K562 (cell line): ENCODE results near the gene VDR. TPM values are rescaled to one million over a fixed set of nuclear protein-coding genes. Genes with fewer than 3 reads are reported as not detected.
A peak's percentile ranks its signal among the peaks of the same experiment; 100 is the strongest.

ENCODE experiments used
- ATAC-seq: fragments of 200-7000 bp; cut with Tn5 transposase; 3 replicates; pipeline ENCODE4 v1.9.1; 2020; ENCODE audit warnings: moderate library complexity
- BruUV-seq: library from RNA; stranded (reverse); fragments of 400-500 nt; replicated peaks from 2 replicates; lab custom pipeline; 2021; lab: Mats Ljungman, UMichigan
- CTCF ChIA-PET: fragments of 300-600 bp; formaldehyde crosslinking; extraction: SDS; loops from one replicate; lab custom pipeline; 2021; ENCODE audit warnings: low intra/inter-chr PET ratio; lab: Yijun Ruan, JAX
- POLR2A ChIA-PET: fragments of 300-600, 350-650 bp; sonication (Branson Sonifier 250); formaldehyde crosslinking; extraction: SDS; loops from one replicate; lab custom pipeline; 2021; ENCODE audit warnings: antibody characterized with exemption, inconsistent platforms; lab: Yijun Ruan, JAX
- DNase-seq, 4 experiments: peaks; one replicate each; pipeline versions ENCODE4 v3.0.0 to v3.0.0-alpha.2; 2011 to 2018; ENCODE audit warnings: low spot score in 3 of 4, mixed read lengths in 3 of 4; ENCODE audit errors: extremely low read depth in 1 of 4
- FAIRE-seq: peaks from 2 replicates; lab custom pipeline; 2011; peaks lifted over from hg19 to GRCh38; lab: Jason Lieb, UNC
- H2AFZ ChIP-seq: 2 replicates; pipeline ENCODE4 v1.6.0; 2011; ENCODE audit warnings: low read depth, low read length, control low read depth, inconsistent platforms
- H3K27ac ChIP-seq: fragments of 200-600 bp; 3 replicates; pipeline ENCODE4 v1.8.0; 2011; ENCODE audit warnings: low read depth, mild to moderate bottlenecking, control low read depth, inconsistent platforms, low read length, moderate library complexity, mixed read lengths; ENCODE audit errors: extremely low read depth
- H3K27me3 ChIP-seq, 2 experiments: fragments of 300-600 bp in 1 of 2; 2 replicates in 1 of 2; 3 replicates in 1 of 2; pipeline versions ENCODE4 v1.6.0 to v1.8.0; 2011; ENCODE audit warnings: inconsistent platforms in 2 of 2, low read length in 2 of 2, mild to moderate bottlenecking in 1 of 2, mixed read lengths in 1 of 2, moderate library complexity in 1 of 2; ENCODE audit not compliant: control insufficient read depth in 2 of 2, insufficient read depth in 2 of 2
- H3K36me3 ChIP-seq: fragments of 300-600 bp; 3 replicates; pipeline ENCODE4 v1.8.0; 2011; ENCODE audit warnings: mild to moderate bottlenecking, low read length, inconsistent platforms; ENCODE audit not compliant: control insufficient read depth, insufficient read depth
- H3K4me1 ChIP-seq, 2 experiments: fragments of 200-600 bp in 1 of 2; replicated peaks in 1 of 2; 2 replicates in 1 of 2; 3 replicates in 1 of 2; pipeline versions ENCODE4 v1.5.1 to v1.8.0; 2011; ENCODE audit warnings: inconsistent platforms in 2 of 2, low read length in 2 of 2, mild to moderate bottlenecking in 1 of 2, mixed read lengths in 1 of 2, moderate library complexity in 1 of 2; ENCODE audit not compliant: control insufficient read depth in 2 of 2, insufficient read depth in 2 of 2
- H3K4me2 ChIP-seq: 2 replicates; pipeline ENCODE4 v1.6.1; 2011; ENCODE audit warnings: low read length, control low read depth, inconsistent platforms, mixed read lengths; ENCODE audit not compliant: insufficient read depth
- H3K4me3 ChIP-seq: fragments of 200-600 bp; sonication (generic), shearing (Covaris generic); 2 replicates; pipeline ENCODE4 v1.5.1; 2016; ENCODE audit warnings: control low read depth, inconsistent platforms
- H3K79me2 ChIP-seq: fragments of 200-600 bp; 3 replicates; pipeline ENCODE4 v1.8.0; 2011; ENCODE audit warnings: low read length, inconsistent platforms; ENCODE audit not compliant: control insufficient read depth, insufficient read depth
- H3K9ac ChIP-seq, 2 experiments: 2 replicates each; pipeline versions ENCODE4 v1.6.0 to v1.6.1; 2011; ENCODE audit warnings: low read depth in 2 of 2, low read length in 2 of 2, control low read depth in 1 of 2, inconsistent platforms in 1 of 2, mild to moderate bottlenecking in 1 of 2, mixed read lengths in 1 of 2; ENCODE audit not compliant: insufficient read depth in 1 of 2
- H3K9me1 ChIP-seq: one replicate; pipeline ENCODE4 v1.6.0; 2011; ENCODE audit warnings: inconsistent platforms, mild to moderate bottlenecking, low read length, moderate library complexity; ENCODE audit not compliant: control insufficient read depth, insufficient read depth
- H3K9me3 ChIP-seq: replicated peaks from 2 replicates; pipeline ENCODE4 v1.5.1; 2011; ENCODE audit warnings: low read depth, low read length, inconsistent platforms; ENCODE audit not compliant: control insufficient read depth, insufficient read depth
- H4K20me1 ChIP-seq: replicated peaks from 2 replicates; pipeline ENCODE4 v1.6.1; 2011; ENCODE audit warnings: low read length, inconsistent platforms, mixed read lengths; ENCODE audit not compliant: control insufficient read depth, insufficient read depth
- ARID1B ChIP-seq: fragments of 450-650 bp; IDR thresholded peaks from 2 replicates; pipeline ENCODE4 v1.6.1; 2016; ENCODE audit warnings: antibody characterized with exemption, mild to moderate bottlenecking, inconsistent platforms
- BDP1 ChIP-seq: IDR thresholded peaks from 3 replicates; pipeline ENCODE4 v1.6.1; 2011; ENCODE audit not compliant: insufficient read length, insufficient read depth
- CREM ChIP-seq: IDR thresholded peaks from 2 replicates; pipeline ENCODE4 v1.6.1; 2014; ENCODE audit warnings: antibody characterized with exemption, low read depth
- CXXC5 ChIP-seq: fragments of 250-450 bp; sonication (Bioruptor Pico); IDR thresholded peaks from 2 replicates; pipeline ENCODE4 v1.8.0; 2022; ENCODE audit warnings: inconsistent platforms, mild to moderate bottlenecking, moderate library complexity
- DPF2 ChIP-seq: fragments of 450-650 bp; IDR thresholded peaks from 2 replicates; pipeline ENCODE4 v1.6.1; 2016
- FOSL1 ChIP-seq: fragments of 200-800 bp; sonication (Bioruptor generic); conservative IDR thresholded peaks from 2 replicates; pipeline ENCODE4 v1.6.1; 2016; ENCODE audit warnings: missing genetic modification characterization, missing compliant biosample characterization
- GATAD2A ChIP-seq: fragments of 450-650 bp; IDR thresholded peaks from 2 replicates; pipeline ENCODE4 v1.6.1; 2017
- JUND ChIP-seq, 2 experiments: IDR thresholded peaks; 2 replicates in 1 of 2; 3 replicates in 1 of 2; pipeline ENCODE4 v1.6.1; 2011; ENCODE audit warnings: borderline replicate concordance in 2 of 2, low read depth in 2 of 2, low read length in 2 of 2, improper control_type of control experiment in 1 of 2, missing biosample characterization in 1 of 2, missing genetic modification characterization in 1 of 2, missing genetic modification reagents in 1 of 2
- MAFF ChIP-seq: IDR thresholded peaks from 2 replicates; pipeline ENCODE4 v1.6.1; 2012; ENCODE audit warnings: low read length, improper control_type of control experiment
- NR2C1 ChIP-seq, 2 experiments: fragments of 450-650 bp; IDR thresholded peaks; 2 replicates each; pipeline ENCODE4 v1.6.1; 2017; ENCODE audit warnings: mild to moderate bottlenecking in 2 of 2, antibody characterized with exemption in 1 of 2, inconsistent platforms in 1 of 2, missing compliant biosample characterization in 1 of 2, missing genetic modification characterization in 1 of 2
- PHF20 ChIP-seq: fragments of 450-650 bp; IDR thresholded peaks from 2 replicates; pipeline ENCODE4 v1.6.1; 2018; ENCODE audit not compliant: partially characterized antibody
- SLC30A9 ChIP-seq: fragments of 250-450 bp; sonication (Bioruptor Pico); IDR thresholded peaks from 2 replicates; pipeline ENCODE4 v1.8.0; 2022; ENCODE audit warnings: mild to moderate bottlenecking, moderate library complexity
- SMARCA4 ChIP-seq: fragments of 450-650 bp; IDR thresholded peaks from 2 replicates; pipeline ENCODE4 v1.6.1; 2016
- SMARCE1 ChIP-seq: fragments of 450-650 bp; IDR thresholded peaks from 2 replicates; pipeline ENCODE4 v1.7.1; 2016; ENCODE audit warnings: mild to moderate bottlenecking
- TRIM24 ChIP-seq, 2 experiments: fragments of 450-650 bp; IDR thresholded peaks; 2 replicates each; pipeline ENCODE4 v1.6.1; 2016
- ZBTB7A ChIP-seq: IDR thresholded peaks from 2 replicates; pipeline ENCODE4 v1.6.1; 2011; ENCODE audit warnings: low read depth, mild to moderate bottlenecking, low read length, moderate library complexity, borderline replicate concordance; ENCODE audit not compliant: control insufficient read depth
- ZNF175 ChIP-seq: fragments of 200-800 bp; sonication (Bioruptor generic); IDR thresholded peaks from 2 replicates; pipeline ENCODE4 v1.6.1; 2016; ENCODE audit warnings: low read depth, mild to moderate bottlenecking, missing genetic modification characterization, missing compliant biosample characterization
- ZNF263 ChIP-seq: sonication (generic); formaldehyde crosslinking; IDR thresholded peaks from 2 replicates; pipeline ENCODE4 v1.8.0; 2022; ENCODE audit warnings: mild to moderate bottlenecking, missing genetic modification reagents, borderline replicate concordance
- WGBS: fragments of 100-300 bp; shearing (Covaris generic); methylation state at CpG from one replicate; pipeline ENCODE4 v1.1.6; 2016; ENCODE audit warnings: low coverage, mixed read lengths; ENCODE audit not compliant: insufficient coverage; ENCODE audit errors: missing lambda C conversion rate; 5-methylcytosine and 5-hydroxymethylcytosine counted together
- in situ Hi-C: fragments of 300-500 bp; cut with MboI; formaldehyde crosslinking; loops from 4 replicates; pipeline ENCODE4 v1.15.0; 2018; ENCODE audit warnings: inconsistent platforms, mixed read lengths
- intact Hi-C: fragments of 100-400 bp; cut with micrococcal nuclease; formaldehyde crosslinking; loops from 2 replicates; pipeline ENCODE4 v1.14.2; 2022
- polyA plus RNA-seq, 8 experiments: library from polyadenylated mRNA; depleted of rRNA in 4 of 8; stranded (reverse) in 5 of 8; unstranded in 3 of 8; fragments of >200 nt; fragmentation: Nextera tagmentation in 2 of 8; fragmentation: Illumina TruSeq in 1 of 8; extraction: Ambion mirVana in 2 of 8; extraction: Trizol in 1 of 8; gene quantifications; 2 replicates each; pipeline versions ENCODE4 v1.2.1 to v1.2.3, GENCODE V29; 2011 to 2014; ENCODE audit warnings: inconsistent platforms in 1 of 8, missing spikeins in 1 of 8
- total RNA-seq, 7 experiments: library from RNA; depleted of rRNA in 6 of 7; stranded (reverse); fragments of >200 nt in 6 of 7; fragmentation: Illumina TruSeq in 2 of 7; extraction: Trizol in 2 of 7; gene quantifications; 2 replicates each; pipeline versions ENCODE4 v1.2.1 to v1.2.3, GENCODE V29; 2011 to 2021; ENCODE audit warnings: low replicate concordance in 1 of 7
- TF ChIP-seq, protein P1 (sequence below): IDR thresholded peaks from 2 replicates; pipeline ENCODE4 v1.6.1; 2016; ENCODE audit warnings: missing genetic modification characterization, missing compliant biosample characterization
- TF ChIP-seq, protein P2 (sequence below): fragments of 250-450 bp; sonication (Bioruptor Pico); IDR thresholded peaks from 2 replicates; pipeline ENCODE4 v1.8.0; 2021; ENCODE audit warnings: mild to moderate bottlenecking, moderate library complexity

The VDR gene
- total and polyA plus RNA-seq, 9 of the 15 experiments (the other 6 are each of a cell fraction or from before 2014, with no cell fraction given) = 0.61 to 4.8 (median 2.0) TPM

DNA sequence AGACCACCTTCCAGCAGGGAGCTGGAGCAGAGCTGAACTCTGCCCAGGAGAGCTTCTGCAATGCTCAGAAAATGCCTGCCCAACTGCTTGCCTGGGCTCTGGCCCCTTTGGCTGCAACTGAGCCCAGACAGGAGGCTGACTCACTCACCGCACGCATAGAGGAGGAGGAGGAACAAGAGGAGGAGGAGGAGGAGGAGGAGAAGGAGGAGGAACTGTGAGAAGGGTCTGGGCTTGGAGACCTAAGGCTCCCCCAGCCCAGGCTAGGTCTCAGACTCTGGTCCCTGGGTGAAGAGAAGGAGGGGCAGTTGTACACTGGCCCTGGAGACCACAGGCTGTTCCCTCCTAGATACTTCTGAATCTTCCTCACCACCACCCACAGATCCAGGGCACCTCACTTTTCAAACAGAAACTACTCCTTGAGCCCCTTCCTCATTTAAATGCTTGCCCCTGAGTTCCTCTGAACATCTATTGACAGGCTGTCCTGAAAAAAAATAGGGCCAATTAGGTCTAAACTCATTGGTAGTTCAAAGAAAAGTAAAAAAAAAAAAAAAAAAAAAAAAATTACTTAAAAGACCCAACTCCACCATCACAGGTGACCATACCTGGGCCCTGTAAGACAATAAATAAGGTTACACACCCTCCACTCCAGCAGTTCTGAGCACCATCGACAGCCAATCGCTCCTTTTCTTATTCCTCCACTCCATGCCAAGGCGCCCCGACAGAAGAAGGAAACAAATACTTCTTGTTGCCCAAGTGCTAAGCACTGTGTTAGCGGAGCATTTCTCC, 674 bp downstream of the VDR start:
- FAIRE-seq (peak; percentile 87), DNase-seq (peak; percentile 33 to 64 (median 40)), ATAC-seq (peak; percentile 71)
- Histone ChIP-seq H3K4me2 (peak overlapping the region; percentile 97), H3K4me1 (peaks cover 17 to 25% of the 10 kb centered on the region in 2 experiments), H2AFZ (peak overlapping the region; percentile 96), H3K9me1 (no peaks in the 10 kb centered on the region), H3K79me2 (no peaks in the 10 kb centered on the region), H3K4me3 (peak overlapping the region; percentile 51), H3K36me3 (no peaks in the 10 kb centered on the region), H3K9me3 (no peaks in the 10 kb centered on the region), H3K27ac (no peak overlapping the region), H3K27me3 (peaks cover 24 to 32% of the 10 kb centered on the region in 2 experiments), H3K9ac (peak overlapping the region; percentile 31 to 90; a peak in 3 of 4 replicates), H4K20me1 (peaks cover 7% of the 10 kb centered on the region; the same call in 1 of the 2 replicates)
- BruUV-seq = TSS peak; percentile 63
- ChIA-PET POLR2A (interaction anchor here (0.6 to 1.2 kb wide), 4 partner anchors 10 to 124 kb away, joined by 3 read pairs; no protein-coding TSS in a partner anchor), CTCF (no interaction called here)
- in situ Hi-C loops = no loop called here
- intact Hi-C loops = no loop called here
- WGBS = 3% methylated on average over 6 of the region's 7 CpGs
- peak; percentile 30; the same call in 1 of the 2 replicates for TF ChIP-seq SMARCA4
- TF ChIP-seq CREM = 0 out of 2 replicates have a peak, but pooled peaks have one; percentile 21
- TF ChIP-seq GATAD2A = peak; percentile 15; the same call in 1 of the 2 replicates
- TF ChIP-seq BDP1 = no peak
- TF ChIP-seq ZNF175 (CRISPR knock-in tag) = no peak
- TF ChIP-seq DPF2 = peak; percentile 52
- no peak for TF ChIP-seq TRIM24 (IDR thresholded peaks at IDR 0.05)
- TF ChIP-seq, protein P1, sequence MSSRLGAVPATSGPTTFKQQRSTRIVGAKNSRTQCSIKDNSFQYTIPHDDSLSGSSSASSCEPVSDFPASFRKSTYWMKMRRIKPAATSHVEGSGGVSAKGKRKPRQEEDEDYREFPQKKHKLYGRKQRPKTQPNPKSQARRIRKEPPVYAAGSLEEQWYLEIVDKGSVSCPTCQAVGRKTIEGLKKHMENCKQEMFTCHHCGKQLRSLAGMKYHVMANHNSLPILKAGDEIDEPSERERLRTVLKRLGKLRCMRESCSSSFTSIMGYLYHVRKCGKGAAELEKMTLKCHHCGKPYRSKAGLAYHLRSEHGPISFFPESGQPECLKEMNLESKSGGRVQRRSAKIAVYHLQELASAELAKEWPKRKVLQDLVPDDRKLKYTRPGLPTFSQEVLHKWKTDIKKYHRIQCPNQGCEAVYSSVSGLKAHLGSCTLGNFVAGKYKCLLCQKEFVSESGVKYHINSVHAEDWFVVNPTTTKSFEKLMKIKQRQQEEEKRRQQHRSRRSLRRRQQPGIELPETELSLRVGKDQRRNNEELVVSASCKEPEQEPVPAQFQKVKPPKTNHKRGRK (tag) = no peak
- no peak for TF ChIP-seq SLC30A9
- TF ChIP-seq MAFF = no peak
- peak; percentile 38; the same call in 1 of the 2 replicates for TF ChIP-seq ZBTB7A
- TF ChIP-seq FOSL1 (tag) = peak; percentile 76
- peak; percentile 57; the same call in 1 of the 2 replicates for TF ChIP-seq SMARCE1
- TF ChIP-seq, protein P2, sequence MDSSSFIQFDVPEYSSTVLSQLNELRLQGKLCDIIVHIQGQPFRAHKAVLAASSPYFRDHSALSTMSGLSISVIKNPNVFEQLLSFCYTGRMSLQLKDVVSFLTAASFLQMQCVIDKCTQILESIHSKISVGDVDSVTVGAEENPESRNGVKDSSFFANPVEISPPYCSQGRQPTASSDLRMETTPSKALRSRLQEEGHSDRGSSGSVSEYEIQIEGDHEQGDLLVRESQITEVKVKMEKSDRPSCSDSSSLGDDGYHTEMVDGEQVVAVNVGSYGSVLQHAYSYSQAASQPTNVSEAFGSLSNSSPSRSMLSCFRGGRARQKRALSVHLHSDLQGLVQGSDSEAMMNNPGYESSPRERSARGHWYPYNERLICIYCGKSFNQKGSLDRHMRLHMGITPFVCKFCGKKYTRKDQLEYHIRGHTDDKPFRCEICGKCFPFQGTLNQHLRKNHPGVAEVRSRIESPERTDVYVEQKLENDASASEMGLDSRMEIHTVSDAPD (CRISPR knock-in tag) = no peak
- TF ChIP-seq NR2C1 (IDR thresholded peaks at IDR 0.05) = no peak
- no peak for TF ChIP-seq NR2C1 (tag; IDR thresholded peaks at IDR 0.05)
- peak; percentile 53; the same call in 1 of the 2 replicates for TF ChIP-seq ARID1B
- TF ChIP-seq ZNF263 (CRISPR knock-in tag) = peak; percentile 98
- TF ChIP-seq JUND (IDR thresholded peaks at IDR 0.05; ENCODE audit: borderline replicate concordance, low read depth, low read length) = peak; percentile 88
- TF ChIP-seq JUND (tag; IDR thresholded peaks at IDR 0.05; ENCODE audit: borderline replicate concordance, low read depth, low read length) = peak; percentile 64; the same call in 1 of the 3 replicates
- 0 out of 2 replicates have a peak, but pooled peaks have one; percentile 27 for TF ChIP-seq CXXC5 (CRISPR knock-in tag)
- TF ChIP-seq PHF20 = no peak
